PC-3 (cell line): Measurements from ENCODE around the gene SAMMSON.

Source experiments
- EZH2 ChIP-seq: fragments of 300-600 bp; sonication (generic); IDR thresholded peaks from one replicate; pipeline ENCODE4 v1.6.1; 2017; ENCODE audit warnings: antibody characterized with exemption, mild to moderate bottlenecking, low read length; ENCODE audit not compliant: unreplicated experiment
- EZH2phosphoT487 ChIP-seq: fragments of 300-600 bp; sonication (generic); IDR thresholded peaks from 2 replicates; pipeline ENCODE4 v1.6.1; 2018; ENCODE audit warnings: mild to moderate bottlenecking, antibody characterized with exemption, low read length, borderline replicate concordance
- TF ChIP-seq, protein P1 (sequence below): fragments of 300-600 bp; sonication (generic); conservative IDR thresholded peaks from 2 replicates; pipeline ENCODE4 v1.5.1; 2017; ENCODE audit warnings: antibody characterized with exemption, low read depth, mild to moderate bottlenecking, low read length

DNA sequence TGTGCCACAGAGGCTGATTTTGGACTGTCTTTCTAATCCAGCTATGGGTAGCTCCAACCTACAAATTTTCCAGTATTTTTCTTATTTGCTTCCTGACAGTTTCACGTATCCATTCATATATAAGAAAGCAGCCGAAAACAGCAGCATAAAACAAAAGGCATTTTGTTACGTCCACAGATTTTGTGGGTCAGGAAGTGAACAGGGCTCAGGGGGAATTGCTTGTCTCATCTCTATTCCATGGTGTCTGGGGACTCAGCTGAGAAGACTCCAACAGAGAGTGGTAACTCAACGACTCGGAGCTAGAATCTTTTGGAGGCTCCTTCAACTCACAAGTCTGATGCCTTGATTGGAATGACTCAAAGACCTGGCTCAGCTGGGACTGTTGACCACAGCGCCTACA lies 11.7 kb upstream of the SAMMSON start:
- TF ChIP-seq, protein P1, sequence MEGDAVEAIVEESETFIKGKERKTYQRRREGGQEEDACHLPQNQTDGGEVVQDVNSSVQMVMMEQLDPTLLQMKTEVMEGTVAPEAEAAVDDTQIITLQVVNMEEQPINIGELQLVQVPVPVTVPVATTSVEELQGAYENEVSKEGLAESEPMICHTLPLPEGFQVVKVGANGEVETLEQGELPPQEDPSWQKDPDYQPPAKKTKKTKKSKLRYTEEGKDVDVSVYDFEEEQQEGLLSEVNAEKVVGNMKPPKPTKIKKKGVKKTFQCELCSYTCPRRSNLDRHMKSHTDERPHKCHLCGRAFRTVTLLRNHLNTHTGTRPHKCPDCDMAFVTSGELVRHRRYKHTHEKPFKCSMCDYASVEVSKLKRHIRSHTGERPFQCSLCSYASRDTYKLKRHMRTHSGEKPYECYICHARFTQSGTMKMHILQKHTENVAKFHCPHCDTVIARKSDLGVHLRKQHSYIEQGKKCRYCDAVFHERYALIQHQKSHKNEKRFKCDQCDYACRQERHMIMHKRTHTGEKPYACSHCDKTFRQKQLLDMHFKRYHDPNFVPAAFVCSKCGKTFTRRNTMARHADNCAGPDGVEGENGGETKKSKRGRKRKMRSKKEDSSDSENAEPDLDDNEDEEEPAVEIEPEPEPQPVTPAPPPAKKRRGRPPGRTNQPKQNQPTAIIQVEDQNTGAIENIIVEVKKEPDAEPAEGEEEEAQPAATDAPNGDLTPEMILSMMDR, result no peak
- no peak for TF ChIP-seq EZH2phosphoT487
- TF ChIP-seq EZH2, result no peak
